ENCODE data around the gene UBD.

The UBD gene

DNA sequence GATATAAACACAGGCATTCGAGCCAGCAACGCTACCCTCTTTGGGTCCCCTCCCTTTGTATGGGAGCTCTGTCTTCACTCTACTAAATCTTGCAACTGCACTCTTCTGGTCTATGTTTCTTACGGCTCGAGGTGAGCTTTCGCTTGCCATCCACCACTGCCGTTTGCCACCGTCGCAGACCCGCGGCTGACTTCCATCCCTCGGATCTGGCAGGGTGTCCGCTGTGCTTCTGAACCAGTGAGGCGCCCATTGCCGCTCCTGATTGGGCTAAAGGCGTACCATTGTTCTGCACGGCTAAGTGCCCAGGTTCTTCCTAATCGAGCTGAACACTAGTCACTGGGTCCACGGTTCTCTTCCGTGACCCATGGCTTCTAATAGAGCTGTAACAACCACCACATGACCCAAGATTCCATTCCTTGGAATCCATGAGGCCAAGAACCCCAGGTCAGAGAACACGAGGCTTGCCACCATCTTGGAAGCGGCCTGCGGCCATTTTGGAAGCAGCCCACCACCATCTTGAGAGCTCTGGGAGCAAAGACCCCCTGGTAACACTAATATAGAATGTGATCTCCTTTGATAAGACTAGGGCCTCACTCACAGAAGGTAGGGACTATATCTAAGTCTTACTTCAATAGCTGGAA lies 973 bp downstream of the UBD start:
- Histone ChIP-seq H3K36me3 (ENCODE audit: low read length) (no peaks in the 10 kb centered on the region), H3K9ac (ENCODE audit: low read length) (no peak overlapping the region), H3K27ac (ENCODE audit: low read depth, low read length) (no peak overlapping the region), H3K9me3 (ENCODE audit: insufficient read depth, low read length) (no peaks in the 10 kb centered on the region), H3K4me3 (ENCODE audit: insufficient read depth, low read length, poor library complexity, severe bottlenecking) (no peak overlapping the region), H3K4me2 (ENCODE audit: low read depth, low read length, poor library complexity, severe bottlenecking) (no peak overlapping the region), H3K9me2 (replicated peaks; ENCODE audit: insufficient read depth, low read length) (no peaks in the 10 kb centered on the region), H4K20me1 (ENCODE audit: low read depth, low read length) (no peaks in the 10 kb centered on the region), H3K79me2 (ENCODE audit: insufficient read depth, low read length) (no peaks in the 10 kb centered on the region), H2AFZ (ENCODE audit: low read depth, low read length, severe bottlenecking) (no peak overlapping the region), H3K27me3 (ENCODE audit: low read length) (no peaks in the 10 kb centered on the region), H3F3A (ENCODE audit: insufficient read depth) (no peaks in the 10 kb centered on the region)
- TF ChIP-seq, protein P1, sequence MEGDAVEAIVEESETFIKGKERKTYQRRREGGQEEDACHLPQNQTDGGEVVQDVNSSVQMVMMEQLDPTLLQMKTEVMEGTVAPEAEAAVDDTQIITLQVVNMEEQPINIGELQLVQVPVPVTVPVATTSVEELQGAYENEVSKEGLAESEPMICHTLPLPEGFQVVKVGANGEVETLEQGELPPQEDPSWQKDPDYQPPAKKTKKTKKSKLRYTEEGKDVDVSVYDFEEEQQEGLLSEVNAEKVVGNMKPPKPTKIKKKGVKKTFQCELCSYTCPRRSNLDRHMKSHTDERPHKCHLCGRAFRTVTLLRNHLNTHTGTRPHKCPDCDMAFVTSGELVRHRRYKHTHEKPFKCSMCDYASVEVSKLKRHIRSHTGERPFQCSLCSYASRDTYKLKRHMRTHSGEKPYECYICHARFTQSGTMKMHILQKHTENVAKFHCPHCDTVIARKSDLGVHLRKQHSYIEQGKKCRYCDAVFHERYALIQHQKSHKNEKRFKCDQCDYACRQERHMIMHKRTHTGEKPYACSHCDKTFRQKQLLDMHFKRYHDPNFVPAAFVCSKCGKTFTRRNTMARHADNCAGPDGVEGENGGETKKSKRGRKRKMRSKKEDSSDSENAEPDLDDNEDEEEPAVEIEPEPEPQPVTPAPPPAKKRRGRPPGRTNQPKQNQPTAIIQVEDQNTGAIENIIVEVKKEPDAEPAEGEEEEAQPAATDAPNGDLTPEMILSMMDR (IDR thresholded peaks at IDR 0.05; ENCODE audit: insufficient read depth, low read length, poor library complexity, severe bottlenecking), result no peak
- TF ChIP-seq EZH2phosphoT487 (conservative IDR thresholded peaks at IDR 0.05; ENCODE audit: low read length), result no peak

DNA sequence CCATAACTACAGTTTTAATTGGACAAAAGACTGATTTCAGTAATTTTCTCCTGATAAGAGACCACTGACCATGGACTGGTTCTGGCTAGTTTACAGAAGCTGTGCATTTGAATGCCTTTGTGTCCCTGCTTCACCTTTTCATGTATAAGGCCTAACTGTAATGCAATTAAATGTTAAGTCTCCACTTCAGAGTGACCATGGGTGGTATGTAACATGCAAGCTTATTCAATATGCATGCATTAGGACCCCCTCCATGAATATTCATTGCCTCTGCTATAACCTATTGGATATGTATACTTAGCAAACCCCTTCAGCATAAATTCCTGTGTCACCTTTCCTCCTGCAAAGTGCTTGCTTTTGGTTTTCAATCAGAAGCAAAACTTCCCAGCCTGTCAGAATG lies 2.2 kb downstream of the UBD start:
- Histone ChIP-seq H4K20me1 (ENCODE audit: low read depth, low read length) (no peaks in the 10 kb centered on the region), H3K79me2 (ENCODE audit: insufficient read depth, low read length) (no peaks in the 10 kb centered on the region), H3K27ac (ENCODE audit: low read depth, low read length) (no peak overlapping the region), H2AFZ (ENCODE audit: low read depth, low read length, severe bottlenecking) (no peak overlapping the region), H3K27me3 (ENCODE audit: low read length) (no peaks in the 10 kb centered on the region), H3K4me2 (ENCODE audit: low read depth, low read length, poor library complexity, severe bottlenecking) (no peak overlapping the region), H3K9ac (ENCODE audit: low read length) (no peak overlapping the region), H3K4me3 (ENCODE audit: insufficient read depth, low read length, poor library complexity, severe bottlenecking) (no peak overlapping the region), H3K9me2 (replicated peaks; ENCODE audit: insufficient read depth, low read length) (no peaks in the 10 kb centered on the region), H3K36me3 (ENCODE audit: low read length) (no peaks in the 10 kb centered on the region), H3K9me3 (ENCODE audit: insufficient read depth, low read length) (no peaks in the 10 kb centered on the region), H3F3A (ENCODE audit: insufficient read depth) (no peaks in the 10 kb centered on the region)
- TF ChIP-seq EZH2phosphoT487 (conservative IDR thresholded peaks at IDR 0.05; ENCODE audit: low read length), result no peak
- TF ChIP-seq, protein P1 (IDR thresholded peaks at IDR 0.05; ENCODE audit: insufficient read depth, low read length, poor library complexity, severe bottlenecking), result no peak

DNA sequence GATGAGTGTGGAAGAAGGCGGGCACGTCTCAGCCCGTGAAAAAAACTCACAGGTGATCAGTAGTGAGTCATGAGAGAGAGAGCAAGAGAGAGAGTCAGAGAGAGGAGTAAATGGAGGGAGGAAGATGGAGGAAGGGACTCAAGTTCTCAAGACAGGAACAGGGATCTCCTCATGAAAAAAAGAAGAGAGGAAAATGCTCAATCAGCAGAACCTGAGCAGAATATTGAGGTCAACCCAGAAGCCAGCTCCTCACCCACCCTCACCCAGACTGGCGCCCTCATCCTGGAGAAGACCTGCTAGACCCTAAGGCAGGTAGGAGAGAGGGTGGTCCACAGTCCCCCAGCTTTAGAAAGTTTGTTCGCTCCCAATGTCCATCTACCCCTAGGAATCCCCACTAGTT lies 4.8 kb downstream of the UBD start:
- TF ChIP-seq EZH2phosphoT487 (conservative IDR thresholded peaks at IDR 0.05; ENCODE audit: low read length), result no peak
- TF ChIP-seq, protein P1 (IDR thresholded peaks at IDR 0.05; ENCODE audit: insufficient read depth, low read length, poor library complexity, severe bottlenecking), result no peak
- Histone ChIP-seq H3K9me2 (replicated peaks; ENCODE audit: insufficient read depth, low read length) (no peaks in the 10 kb centered on the region), H3K79me2 (ENCODE audit: insufficient read depth, low read length) (no peaks in the 10 kb centered on the region), H3K4me2 (ENCODE audit: low read depth, low read length, poor library complexity, severe bottlenecking) (no peak overlapping the region), H3K36me3 (ENCODE audit: low read length) (no peaks in the 10 kb centered on the region), H2AFZ (ENCODE audit: low read depth, low read length, severe bottlenecking) (no peak overlapping the region), H3K27ac (ENCODE audit: low read depth, low read length) (no peak overlapping the region), H3K9me3 (ENCODE audit: insufficient read depth, low read length) (no peaks in the 10 kb centered on the region), H3K27me3 (ENCODE audit: low read length) (no peaks in the 10 kb centered on the region), H4K20me1 (ENCODE audit: low read depth, low read length) (no peaks in the 10 kb centered on the region), H3K4me3 (ENCODE audit: insufficient read depth, low read length, poor library complexity, severe bottlenecking) (no peak overlapping the region), H3F3A (ENCODE audit: insufficient read depth) (no peaks in the 10 kb centered on the region), H3K9ac (ENCODE audit: low read length) (no peak overlapping the region)
